K562 (cell line): ENCODE data around the gene RIPPLY3. TPM values are rescaled to one million over a fixed set of nuclear protein-coding genes. Genes with fewer than 3 reads are reported as not detected.

ENCODE experiments used
- ADNP ChIP-seq: fragments of 200-800 bp; sonication (Bioruptor generic); IDR thresholded peaks from 2 replicates; pipeline ENCODE4 v1.6.1; 2016; ENCODE audit warnings: missing genetic modification characterization, missing compliant biosample characterization
- E2F8 ChIP-seq: fragments of 450-650 bp; IDR thresholded peaks from 2 replicates; pipeline ENCODE4 v1.7.1; 2018; ENCODE audit warnings: mild to moderate bottlenecking, low read depth; ENCODE audit not compliant: partially characterized antibody
- EP400 ChIP-seq: fragments of 450-650 bp; IDR thresholded peaks from 2 replicates; pipeline ENCODE4 v1.6.1; 2017; ENCODE audit warnings: antibody characterized with exemption, mild to moderate bottlenecking, moderate library complexity
- FOXK2 ChIP-seq, 2 experiments: fragments of 450-650 bp; IDR thresholded peaks in 1 of 2; conservative IDR thresholded peaks in 1 of 2; 2 replicates each; pipeline ENCODE4 v1.6.1; 2016; ENCODE audit warnings: low read depth in 2 of 2, mild to moderate bottlenecking in 1 of 2
- GTF3C2 ChIP-seq: IDR thresholded peaks from 3 replicates; pipeline ENCODE4 v1.6.1; 2011; ENCODE audit warnings: borderline replicate concordance, mild to moderate bottlenecking, moderate library complexity; ENCODE audit not compliant: insufficient read length; ENCODE audit errors: extremely low read depth
- HLTF ChIP-seq: fragments of 450-650 bp; IDR thresholded peaks from 2 replicates; pipeline ENCODE4 v1.6.1; 2016
- IRF9 ChIP-seq: fragments of 450-650 bp; IDR thresholded peaks from 2 replicates; pipeline ENCODE4 v1.6.1; 2016; ENCODE audit warnings: missing biosample characterization, missing genetic modification characterization
- NBN ChIP-seq: fragments of 450-650 bp; IDR thresholded peaks from 2 replicates; pipeline ENCODE4 v1.6.1; 2016; ENCODE audit warnings: low read depth, mild to moderate bottlenecking
- PHF20 ChIP-seq: fragments of 450-650 bp; IDR thresholded peaks from 2 replicates; pipeline ENCODE4 v1.6.1; 2018; ENCODE audit not compliant: partially characterized antibody
- RERE ChIP-seq: sonication (generic); formaldehyde crosslinking; IDR thresholded peaks from 2 replicates; pipeline ENCODE4 v1.8.0; 2023; ENCODE audit warnings: missing genetic modification reagents, mild to moderate bottlenecking, borderline replicate concordance
- ZBTB26 ChIP-seq: fragments of 450-650 bp; formaldehyde crosslinking; IDR thresholded peaks from 2 replicates; pipeline ENCODE4 v1.4.0; 2022; ENCODE audit warnings: missing genetic modification characterization
- ZC3H4 ChIP-seq: sonication (generic); formaldehyde crosslinking; IDR thresholded peaks from 2 replicates; pipeline ENCODE4 v1.9.0; 2021; ENCODE audit warnings: missing genetic modification reagents, borderline replicate concordance
- ZNF668 ChIP-seq: fragments of 250-450 bp; sonication (Bioruptor Pico); IDR thresholded peaks from 2 replicates; pipeline ENCODE4 v1.8.0; 2022; ENCODE audit warnings: mild to moderate bottlenecking, inconsistent platforms
- polyA plus RNA-seq, 8 experiments: library from polyadenylated mRNA; depleted of rRNA in 4 of 8; stranded (reverse) in 5 of 8; unstranded in 3 of 8; fragments of >200 nt; fragmentation: Nextera tagmentation in 2 of 8; fragmentation: Illumina TruSeq in 1 of 8; extraction: Ambion mirVana in 2 of 8; extraction: Trizol in 1 of 8; gene quantifications; 2 replicates each; pipeline versions ENCODE4 v1.2.1 to v1.2.3, GENCODE V29; 2011 to 2014; ENCODE audit warnings: inconsistent platforms in 1 of 8, missing spikeins in 1 of 8
- total RNA-seq, 7 experiments: library from RNA; depleted of rRNA in 6 of 7; stranded (reverse); fragments of >200 nt in 6 of 7; fragmentation: Illumina TruSeq in 2 of 7; extraction: Trizol in 2 of 7; gene quantifications; 2 replicates each; pipeline versions ENCODE4 v1.2.1 to v1.2.3, GENCODE V29; 2011 to 2021; ENCODE audit warnings: low replicate concordance in 1 of 7

Gene RIPPLY3
- total and polyA plus RNA-seq, 9 of the 15 experiments (the other 6 are each of a cell fraction or from before 2014, with no cell fraction given), result not detected

GRCh38 chr21:36989199-36989698 is 17.3 kb upstream of the RIPPLY3 start (continued):
- 0 out of 2 replicates have a peak, but pooled peaks have one; percentile 52 for TF ChIP-seq RERE (CRISPR knock-in tag)
- TF ChIP-seq HLTF, result 0 out of 2 replicates have a peak, but pooled peaks have one; percentile 50
- peak; percentile 1; the same call in 1 of the 2 replicates for TF ChIP-seq ZC3H4
- TF ChIP-seq E2F8, result peak; percentile 13
- TF ChIP-seq PHF20, result peak; percentile 66
- TF ChIP-seq NBN, result 0 out of 2 replicates have a peak, but pooled peaks have one; percentile 29
- TF ChIP-seq EP400, result peak; percentile 83
- TF ChIP-seq FOXK2 (conservative IDR thresholded peaks at IDR 0.05 in 1 of 2, IDR thresholded peaks at IDR 0.05 in 1 of 2; ENCODE audit: low read depth in 2 of 2), result 0 out of 4 replicates have a peak, but pooled peaks of 1 of the 2 experiments have one; percentile 12
- 0 out of 2 replicates have a peak, but pooled peaks have one; percentile 17 for TF ChIP-seq ZBTB26 (CRISPR knock-in tag)
- TF ChIP-seq ADNP (tag), result peak; percentile 95
- peak; percentile 26; the same call in 1 of the 2 replicates for TF ChIP-seq IRF9 (tag)
- TF ChIP-seq ZNF668, result 0 out of 2 replicates have a peak, but pooled peaks have one; percentile 32
- peak; percentile 82 for TF ChIP-seq GTF3C2
